Measurements from ENCODE around the gene FSIP1.

FSIP1 gene

GRCh38 chr15:39613861-39614260, 168.8 kb downstream of the FSIP1 start:
- no peak overlapping the region for H3K4me3 ChIP-seq (ENCODE audit: low read depth in 1 of 2, low read length in 1 of 2)
- no peaks in the 10 kb centered on the region for H3K4me1 ChIP-seq (ENCODE audit: control insufficient read depth in 1 of 2, insufficient read depth in 1 of 2, low read depth in 1 of 2, low read length in 1 of 2)
- peaks cover 4% of the 10 kb centered on the region for H3K9me3 ChIP-seq
- no peak for TF ChIP-seq CTCF (IDR thresholded peaks at IDR 0.05)
- no peaks in the 10 kb centered on the region for H3K27me3 ChIP-seq
- H3K36me3 ChIP-seq = no peaks in the 10 kb centered on the region
- no peak overlapping the region for H3K27ac ChIP-seq

GRCh38 chr15:39613271-39613670, 169.4 kb downstream of the FSIP1 start:
- H3K9me3 ChIP-seq = peaks cover 4% of the 10 kb centered on the region
- no peaks in the 10 kb centered on the region for H3K36me3 ChIP-seq
- H3K27ac ChIP-seq = no peak overlapping the region
- no peak overlapping the region for H3K4me3 ChIP-seq (ENCODE audit: low read depth in 1 of 2, low read length in 1 of 2)
- TF ChIP-seq CTCF (IDR thresholded peaks at IDR 0.05) = no peak
- no peaks in the 10 kb centered on the region for H3K27me3 ChIP-seq
- H3K4me1 ChIP-seq (ENCODE audit: control insufficient read depth in 1 of 2, insufficient read depth in 1 of 2, low read depth in 1 of 2, low read length in 1 of 2) = no peaks in the 10 kb centered on the region

GRCh38 chr15:39610665-39611064, 172.0 kb downstream of the FSIP1 start:
- H3K9me3 ChIP-seq = peaks cover 4% of the 10 kb centered on the region
- H3K4me1 ChIP-seq (ENCODE audit: control insufficient read depth in 1 of 2, insufficient read depth in 1 of 2, low read depth in 1 of 2, low read length in 1 of 2) = no peaks in the 10 kb centered on the region
- TF ChIP-seq CTCF (IDR thresholded peaks at IDR 0.05) = no peak
- H3K4me3 ChIP-seq (ENCODE audit: low read depth in 1 of 2, low read length in 1 of 2) = no peak overlapping the region
- no peaks in the 10 kb centered on the region for H3K36me3 ChIP-seq
- no peak overlapping the region for H3K27ac ChIP-seq
- no peaks in the 10 kb centered on the region for H3K27me3 ChIP-seq

- H3K36me3 ChIP-seq = no peaks in the 10 kb centered on the region
- H3K27ac ChIP-seq = no peak overlapping the region
- no peaks in the 10 kb centered on the region for H3K4me1 ChIP-seq (ENCODE audit: control insufficient read depth in 1 of 2, insufficient read depth in 1 of 2, low read depth in 1 of 2, low read length in 1 of 2)
- no peaks in the 10 kb centered on the region for H3K27me3 ChIP-seq
- TF ChIP-seq CTCF (IDR thresholded peaks at IDR 0.05) = no peak
- H3K4me3 ChIP-seq (ENCODE audit: low read depth in 1 of 2, low read length in 1 of 2) = no peak overlapping the region
- H3K9me3 ChIP-seq = peaks cover 4% of the 10 kb centered on the region
Measured at GRCh38 chr15:39609166-39609916, 173.3 kb downstream of the FSIP1 start.

- no peak overlapping the region for H3K4me3 ChIP-seq (ENCODE audit: low read depth in 1 of 2, low read length in 1 of 2)
- no peaks in the 10 kb centered on the region for H3K4me1 ChIP-seq (ENCODE audit: control insufficient read depth in 1 of 2, insufficient read depth in 1 of 2, low read depth in 1 of 2, low read length in 1 of 2)
- TF ChIP-seq CTCF (IDR thresholded peaks at IDR 0.05) = no peak
- no peaks in the 10 kb centered on the region for H3K27me3 ChIP-seq
- no peak overlapping the region for H3K27ac ChIP-seq
- H3K9me3 ChIP-seq = peaks cover 4% of the 10 kb centered on the region
- H3K36me3 ChIP-seq = no peaks in the 10 kb centered on the region
Measured at GRCh38 chr15:39608185-39609139, 174.2 kb downstream of the FSIP1 start.
